ENCODE data around the gene NDRG2.

Gene NDRG2

DNA sequence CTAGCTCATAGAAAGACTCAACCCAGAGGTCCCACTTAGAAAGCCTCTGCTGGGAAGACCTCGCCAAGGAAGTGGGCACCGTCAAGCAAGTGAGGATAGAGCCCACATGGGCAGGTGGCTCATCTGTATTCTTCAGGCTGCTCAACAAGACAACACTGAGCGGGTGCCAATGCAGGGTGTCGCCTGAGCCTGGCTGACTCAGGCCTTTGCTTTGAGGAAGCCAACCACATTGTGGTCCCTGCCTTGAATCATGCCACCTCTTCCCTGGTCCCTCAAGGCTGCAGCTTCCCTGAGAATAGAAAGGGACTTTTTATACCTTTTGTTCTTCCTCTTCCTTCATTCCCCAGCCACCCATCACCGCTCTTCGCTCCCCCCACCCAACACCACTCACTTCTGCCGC is 11.9 kb upstream of the NDRG2 start (continued):
- TF ChIP-seq, protein P1, sequence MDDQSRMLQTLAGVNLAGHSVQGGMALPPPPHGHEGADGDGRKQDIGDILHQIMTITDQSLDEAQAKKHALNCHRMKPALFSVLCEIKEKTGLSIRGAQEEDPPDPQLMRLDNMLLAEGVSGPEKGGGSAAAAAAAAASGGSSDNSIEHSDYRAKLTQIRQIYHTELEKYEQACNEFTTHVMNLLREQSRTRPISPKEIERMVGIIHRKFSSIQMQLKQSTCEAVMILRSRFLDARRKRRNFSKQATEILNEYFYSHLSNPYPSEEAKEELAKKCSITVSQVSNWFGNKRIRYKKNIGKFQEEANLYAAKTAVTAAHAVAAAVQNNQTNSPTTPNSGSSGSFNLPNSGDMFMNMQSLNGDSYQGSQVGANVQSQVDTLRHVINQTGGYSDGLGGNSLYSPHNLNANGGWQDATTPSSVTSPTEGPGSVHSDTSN (CRISPR knock-in tag; IDR thresholded peaks at IDR 0.05): no peak
- TF ChIP-seq ZNF596 (tag by site-specific recombination; IDR thresholded peaks at IDR 0.05) (no peak), ZNF658 (tag by site-specific recombination; IDR thresholded peaks at IDR 0.05) (no peak), GLI4 (tag by site-specific recombination; IDR thresholded peaks at IDR 0.05) (no peak), ZNF311 (tag by site-specific recombination; IDR thresholded peaks at IDR 0.05; ENCODE audit: borderline replicate concordance) (no peak), ZNF704 (tag by site-specific recombination; IDR thresholded peaks at IDR 0.05) (no peak), ZNF677 (tag by site-specific recombination; IDR thresholded peaks at IDR 0.05) (no peak), GLI2 (tag by site-specific recombination; IDR thresholded peaks at IDR 0.05; ENCODE audit: borderline replicate concordance, low read depth) (no peak), ZNF544 (tag by site-specific recombination; IDR thresholded peaks at IDR 0.05) (no peak)

GRCh38 chr14:21034707-21035106 is 9.8 kb upstream of the NDRG2 start, which contains the start of gene RNASE13:
RNASE13 (minus strand) TSS chr14:21034807; CDS start chr14:21034288, 519 bp downstream.
- ChIA-PET CTCF (interaction anchor here (0.5 to 5.2 kb wide), 5 partner anchors 20 to 335 kb away, joined by 3 to 35 read pairs (median 4); no protein-coding TSS in a partner anchor), POLR2A (no interaction called here)
- H3K4me1 ChIP-seq (ENCODE audit: control insufficient read depth, insufficient read depth, low read length): no peaks in the 10 kb centered on the region
- TF ChIP-seq, protein P2, sequence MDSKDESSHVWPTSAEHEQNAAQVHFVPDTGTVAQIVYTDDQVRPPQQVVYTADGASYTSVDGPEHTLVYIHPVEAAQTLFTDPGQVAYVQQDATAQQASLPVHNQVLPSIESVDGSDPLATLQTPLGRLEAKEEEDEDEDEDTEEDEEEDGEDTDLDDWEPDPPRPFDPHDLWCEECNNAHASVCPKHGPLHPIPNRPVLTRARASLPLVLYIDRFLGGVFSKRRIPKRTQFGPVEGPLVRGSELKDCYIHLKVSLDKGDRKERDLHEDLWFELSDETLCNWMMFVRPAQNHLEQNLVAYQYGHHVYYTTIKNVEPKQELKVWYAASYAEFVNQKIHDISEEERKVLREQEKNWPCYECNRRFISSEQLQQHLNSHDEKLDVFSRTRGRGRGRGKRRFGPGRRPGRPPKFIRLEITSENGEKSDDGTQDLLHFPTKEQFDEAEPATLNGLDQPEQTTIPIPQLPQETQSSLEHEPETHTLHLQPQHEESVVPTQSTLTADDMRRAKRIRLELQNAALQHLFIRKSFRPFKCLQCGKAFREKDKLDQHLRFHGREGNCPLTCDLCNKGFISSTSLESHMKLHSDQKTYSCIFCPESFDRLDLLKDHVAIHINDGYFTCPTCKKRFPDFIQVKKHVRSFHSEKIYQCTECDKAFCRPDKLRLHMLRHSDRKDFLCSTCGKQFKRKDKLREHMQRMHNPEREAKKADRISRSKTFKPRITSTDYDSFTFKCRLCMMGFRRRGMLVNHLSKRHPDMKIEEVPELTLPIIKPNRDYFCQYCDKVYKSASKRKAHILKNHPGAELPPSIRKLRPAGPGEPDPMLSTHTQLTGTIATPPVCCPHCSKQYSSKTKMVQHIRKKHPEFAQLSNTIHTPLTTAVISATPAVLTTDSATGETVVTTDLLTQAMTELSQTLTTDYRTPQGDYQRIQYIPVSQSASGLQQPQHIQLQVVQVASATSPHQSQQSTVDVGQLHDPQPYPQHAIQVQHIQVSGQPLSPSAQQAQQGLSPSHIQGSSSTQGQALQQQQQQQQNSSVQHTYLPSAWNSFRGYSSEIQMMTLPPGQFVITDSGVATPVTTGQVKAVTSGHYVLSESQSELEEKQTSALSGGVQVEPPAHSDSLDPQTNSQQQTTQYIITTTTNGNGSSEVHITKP (tag by site-specific recombination; IDR thresholded peaks at IDR 0.05): no peak
- TF ChIP-seq ZNF324 (tag by site-specific recombination; IDR thresholded peaks at IDR 0.05) (no peak), ZNF223 (tag by site-specific recombination; IDR thresholded peaks at IDR 0.05) (no peak), ZNF311 (tag by site-specific recombination; IDR thresholded peaks at IDR 0.05; ENCODE audit: borderline replicate concordance) (no peak)
- H3K4me3 ChIP-seq (ENCODE audit: low read depth, low read length): no peak within 1 kb of the TSS
- no peaks in the 10 kb centered on the region for H3K9me3 ChIP-seq (ENCODE audit: control insufficient read depth, insufficient read depth, low read depth, low read length)
- H3K27ac ChIP-seq (ENCODE audit: extremely low read depth, low read depth, low read length): no peak within 1 kb of the TSS
- no peaks in the 10 kb centered on the region for H3K36me3 ChIP-seq (ENCODE audit: control insufficient read depth in 2 of 2, insufficient read depth in 1 of 2, low read length in 2 of 2)

DNA sequence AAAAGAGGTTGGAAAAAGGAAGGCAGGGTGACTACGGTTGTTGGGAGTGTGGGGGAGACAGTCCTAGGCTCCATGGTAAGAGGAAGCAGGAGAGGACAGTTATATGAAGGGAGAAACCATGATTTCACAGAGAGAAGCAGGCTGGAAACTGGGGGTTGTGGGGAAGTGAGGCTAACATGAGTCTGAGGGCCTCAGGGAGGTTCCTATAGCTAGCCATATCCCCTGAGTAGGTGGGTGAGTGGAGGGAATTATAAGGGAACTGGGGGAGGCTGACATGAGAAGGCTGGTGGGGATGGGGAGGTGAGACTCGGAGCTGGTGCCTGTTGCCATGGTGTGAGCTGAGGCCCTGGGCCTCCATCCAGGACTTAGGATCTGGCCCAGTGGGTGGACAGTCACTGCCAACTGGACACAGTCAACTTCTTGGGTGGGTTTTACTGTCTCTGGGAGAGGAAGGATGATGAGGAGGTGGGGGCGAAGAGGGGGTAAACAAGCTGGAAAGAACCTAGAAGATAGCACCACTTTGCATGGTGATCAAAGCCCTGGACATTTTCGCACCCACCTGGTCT is 8.4 kb upstream of the NDRG2 start:
- H3K4me3 ChIP-seq (ENCODE audit: low read depth, low read length): no peak overlapping the region
- H3K9me3 ChIP-seq (ENCODE audit: control insufficient read depth, insufficient read depth, low read depth, low read length): no peaks in the 10 kb centered on the region
- ChIA-PET CTCF (interaction anchor here (0.6 to 5.2 kb wide), 6 partner anchors 8 to 80 kb away, joined by 3 to 35 read pairs (median 3); no protein-coding TSS in a partner anchor), POLR2A (interaction anchor here (1.6 kb wide), 1 partner anchor 13 kb away, joined by 3 read pairs; no protein-coding TSS in a partner anchor)
- H3K36me3 ChIP-seq (ENCODE audit: control insufficient read depth in 2 of 2, insufficient read depth in 1 of 2, low read length in 2 of 2): no peaks in the 10 kb centered on the region
- H3K4me1 ChIP-seq (ENCODE audit: control insufficient read depth, insufficient read depth, low read length): no peaks in the 10 kb centered on the region
- no peak for TF ChIP-seq ZNF132 (tag by site-specific recombination; IDR thresholded peaks at IDR 0.05; ENCODE audit: borderline replicate concordance)
- TF ChIP-seq TCF7L2 (IDR thresholded peaks at IDR 0.05; ENCODE audit: borderline replicate concordance, low read depth, low read length): no peak
- TF ChIP-seq ZNF654 (tag by site-specific recombination; IDR thresholded peaks at IDR 0.05; ENCODE audit: low read depth): no peak
- no peak for TF ChIP-seq PRDM6 (tag by site-specific recombination; IDR thresholded peaks at IDR 0.05)
- no peak for TF ChIP-seq ELK4 (IDR thresholded peaks at IDR 0.05; ENCODE audit: borderline replicate concordance, low read depth, low read length)
- peak; percentile 38; the same call in 1 of the 2 replicates for TF ChIP-seq EGR2 (tag by site-specific recombination; IDR thresholded peaks at IDR 0.05; ENCODE audit: low read depth)
- no peak for TF ChIP-seq ZNF266 (tag by site-specific recombination; IDR thresholded peaks at IDR 0.05; ENCODE audit: low read depth)
- TF ChIP-seq ZBTB21 (tag by site-specific recombination; IDR thresholded peaks at IDR 0.05): no peak
- H3K27ac ChIP-seq (ENCODE audit: extremely low read depth, low read depth, low read length): no peak overlapping the region
